Inferior parietal cortex (tissue), 1 donor: ENCODE measurements around the gene ADGRA1.

Experiments
- DNase-seq: peaks from one replicate; pipeline ENCODE4 v3.0.0-alpha.2; 2016; ENCODE audit errors: extremely low spot score

The ADGRA1 gene

DNA sequence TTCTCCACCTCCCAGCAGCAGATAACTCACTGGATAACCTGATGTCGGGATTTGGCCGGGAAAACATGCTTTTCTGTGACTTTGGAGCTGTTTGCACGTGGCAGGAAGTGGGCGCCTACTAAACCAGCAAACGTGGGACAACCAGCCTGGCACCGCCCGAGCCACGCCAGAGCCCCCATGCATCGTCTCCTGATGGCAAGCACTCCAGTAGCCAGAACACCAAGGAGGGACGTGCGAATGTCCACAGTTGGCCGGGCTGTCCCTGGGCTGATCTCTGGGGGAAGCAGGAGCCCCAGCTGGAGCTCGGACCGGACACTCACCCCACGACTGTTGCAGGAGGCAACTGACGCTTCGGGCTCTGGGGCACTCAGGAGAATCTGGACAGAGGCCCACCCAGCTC, 7.1 kb downstream of the ADGRA1 start:
- DNase-seq, result no peak

DNA sequence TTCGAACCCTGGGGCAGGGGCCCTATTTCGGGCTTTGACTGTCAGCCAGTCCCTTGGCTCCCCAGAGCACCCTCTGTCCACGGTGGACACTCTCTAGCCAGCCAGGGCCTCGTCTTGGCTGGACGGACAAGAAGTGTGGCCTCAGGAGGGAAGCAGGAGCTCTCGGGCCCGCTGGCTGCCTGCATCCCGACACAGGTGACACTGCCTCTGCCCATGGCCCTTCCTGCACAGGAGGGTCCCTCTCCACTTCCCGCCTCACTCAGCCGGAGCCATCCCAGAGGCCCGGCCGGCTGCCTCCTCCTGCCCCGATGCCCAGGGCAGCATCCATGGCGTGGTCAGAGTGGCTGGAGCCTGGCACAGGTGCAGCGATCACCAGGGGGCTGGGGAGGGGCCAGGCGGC, 7.9 kb downstream of the ADGRA1 start:
- no peak for DNase-seq

DNA sequence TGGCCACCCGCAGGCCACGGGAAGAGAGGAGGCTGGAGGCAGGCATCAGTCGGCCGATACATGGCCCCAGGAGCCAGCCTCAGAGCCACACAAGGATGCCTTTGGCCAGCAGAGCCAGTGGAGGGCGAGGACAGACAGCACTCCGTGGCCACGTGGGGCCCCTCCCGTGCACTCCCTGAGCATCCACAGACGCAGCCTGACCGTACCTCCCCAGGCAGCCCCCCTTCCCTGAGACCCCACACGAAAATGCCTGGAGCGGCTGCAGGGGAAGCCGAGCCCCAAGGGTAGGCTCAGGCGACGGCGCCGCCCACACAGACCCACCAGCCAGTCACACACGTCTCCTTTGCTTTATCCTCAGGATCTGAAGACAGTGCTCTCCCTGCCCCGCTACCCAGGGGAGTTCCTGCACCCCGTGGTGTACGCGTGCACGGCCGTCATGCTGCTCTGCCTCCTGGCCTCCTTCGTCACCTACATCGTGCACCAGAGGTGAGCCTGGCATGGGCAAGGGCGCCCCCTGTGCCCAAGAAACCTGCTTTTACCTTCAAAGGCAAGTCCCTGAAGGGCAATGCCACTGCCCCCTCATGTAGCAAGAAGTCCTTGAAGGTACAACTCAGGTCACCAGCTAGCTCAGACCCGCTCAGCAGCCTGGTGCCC, 9.0 kb downstream of the ADGRA1 start:
- no peak for DNase-seq

DNA sequence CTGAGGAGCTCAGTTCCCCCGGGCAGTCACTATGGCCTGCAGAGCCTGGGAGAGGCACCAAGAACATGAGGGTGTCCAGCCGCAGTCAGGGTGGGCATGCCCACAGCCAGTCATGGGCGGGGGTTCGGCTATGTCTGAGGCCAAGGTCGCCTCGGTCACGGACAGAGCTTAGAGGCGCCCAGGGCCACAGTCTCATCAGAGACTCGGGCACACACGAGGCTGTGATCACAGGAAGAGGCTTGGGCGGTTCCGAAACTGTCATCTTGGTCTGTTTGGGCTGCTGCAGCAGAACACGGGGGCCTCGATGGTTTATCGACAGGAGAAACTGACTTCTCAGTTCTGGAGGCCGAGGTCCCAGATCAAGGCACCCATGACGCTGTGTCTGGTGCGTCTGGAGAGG, 9.7 kb downstream of the ADGRA1 start:
- no peak for DNase-seq

DNA sequence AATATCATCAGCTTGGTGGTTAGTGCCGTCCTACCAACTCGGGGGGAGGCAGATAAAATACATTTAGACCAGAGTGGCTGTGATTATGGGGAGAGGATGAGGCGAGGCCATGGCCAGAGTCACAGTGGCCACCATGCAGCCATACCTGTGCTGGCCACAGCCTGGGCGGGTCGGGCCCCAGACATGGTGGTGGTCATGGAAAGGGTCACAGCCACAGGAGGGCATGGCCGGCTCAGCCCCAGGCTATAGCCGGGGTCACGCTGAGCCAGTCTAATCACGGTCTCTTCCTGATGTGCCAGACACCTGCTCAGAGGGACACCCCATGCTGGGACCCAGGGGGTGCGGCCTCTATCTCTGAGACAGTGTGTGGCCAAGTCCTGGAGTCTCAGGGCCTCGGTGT, 10.2 kb downstream of the ADGRA1 start:
- DNase-seq, result no peak

DNA sequence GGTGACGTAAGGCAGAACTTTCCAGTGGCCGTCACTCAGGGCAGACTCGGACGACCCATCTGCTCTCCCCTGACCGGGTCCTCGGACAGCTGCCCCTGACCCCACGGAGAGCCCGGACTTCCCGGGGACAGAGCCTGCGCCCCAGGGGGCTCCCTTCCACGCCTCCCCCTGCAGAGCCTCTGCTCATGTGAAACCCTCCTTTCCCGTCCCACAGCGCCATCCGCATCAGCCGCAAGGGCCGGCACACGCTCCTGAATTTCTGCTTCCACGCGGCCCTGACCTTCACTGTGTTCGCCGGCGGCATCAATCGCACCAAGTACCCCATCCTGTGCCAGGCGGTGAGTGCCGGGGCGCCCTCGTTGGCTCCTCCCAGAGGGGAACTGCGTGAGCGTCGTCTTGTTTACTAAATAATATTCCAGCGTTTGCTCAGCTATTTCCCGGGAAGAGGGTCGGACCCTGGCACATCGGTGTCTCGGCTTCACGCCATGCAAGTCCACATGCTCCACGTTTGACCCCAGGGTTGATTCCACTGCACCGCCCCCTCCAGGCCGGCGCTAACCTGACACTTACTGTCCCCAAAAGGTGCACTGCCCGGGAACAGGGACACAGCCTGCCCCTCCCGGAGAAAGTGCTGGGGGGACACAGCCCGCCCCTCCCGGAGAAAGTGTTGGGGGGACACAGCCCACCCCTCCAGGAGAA, 10.9 kb downstream of the ADGRA1 start:
- no peak for DNase-seq

DNA sequence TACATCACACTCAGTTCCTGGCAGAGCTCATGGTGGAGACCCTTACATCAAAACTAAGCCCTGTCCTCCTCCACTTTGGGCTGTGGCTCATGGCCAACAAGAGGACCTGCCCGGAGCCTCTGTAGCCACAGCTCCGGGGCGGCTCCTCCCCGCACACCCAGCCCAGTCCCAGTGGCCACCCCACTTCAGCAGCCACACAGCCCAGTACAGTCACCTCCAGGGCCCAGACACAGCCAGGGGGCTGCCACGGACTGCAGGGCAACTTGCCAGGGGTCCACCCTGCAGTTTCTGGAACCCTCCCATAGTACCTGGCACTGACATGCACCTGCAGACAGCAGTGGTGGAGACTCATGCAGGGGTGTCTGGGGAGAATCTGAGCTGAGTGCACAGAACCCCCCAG, 11.8 kb downstream of the ADGRA1 start:
- DNase-seq, result no peak

DNA sequence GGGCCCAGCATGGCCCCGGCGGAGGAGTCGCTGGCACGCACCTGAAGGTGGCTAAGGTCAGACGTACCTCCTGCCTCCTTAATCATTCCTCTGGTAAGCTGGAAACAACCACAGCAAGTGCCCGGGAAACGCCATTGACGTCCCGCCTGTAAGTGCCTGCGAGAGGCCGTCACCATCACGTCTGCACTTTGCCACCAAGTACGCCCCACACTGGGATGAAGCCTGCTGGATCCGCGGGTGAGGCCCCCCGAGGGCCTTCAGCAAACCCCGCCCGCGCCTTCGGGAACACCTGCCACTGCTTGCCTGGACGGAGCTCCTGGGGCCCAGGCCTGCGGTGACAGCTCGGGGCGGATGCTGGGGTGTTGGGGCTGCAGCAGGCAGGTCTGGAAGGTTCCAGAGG, 12.5 kb downstream of the ADGRA1 start:
- DNase-seq, result no peak

DNA sequence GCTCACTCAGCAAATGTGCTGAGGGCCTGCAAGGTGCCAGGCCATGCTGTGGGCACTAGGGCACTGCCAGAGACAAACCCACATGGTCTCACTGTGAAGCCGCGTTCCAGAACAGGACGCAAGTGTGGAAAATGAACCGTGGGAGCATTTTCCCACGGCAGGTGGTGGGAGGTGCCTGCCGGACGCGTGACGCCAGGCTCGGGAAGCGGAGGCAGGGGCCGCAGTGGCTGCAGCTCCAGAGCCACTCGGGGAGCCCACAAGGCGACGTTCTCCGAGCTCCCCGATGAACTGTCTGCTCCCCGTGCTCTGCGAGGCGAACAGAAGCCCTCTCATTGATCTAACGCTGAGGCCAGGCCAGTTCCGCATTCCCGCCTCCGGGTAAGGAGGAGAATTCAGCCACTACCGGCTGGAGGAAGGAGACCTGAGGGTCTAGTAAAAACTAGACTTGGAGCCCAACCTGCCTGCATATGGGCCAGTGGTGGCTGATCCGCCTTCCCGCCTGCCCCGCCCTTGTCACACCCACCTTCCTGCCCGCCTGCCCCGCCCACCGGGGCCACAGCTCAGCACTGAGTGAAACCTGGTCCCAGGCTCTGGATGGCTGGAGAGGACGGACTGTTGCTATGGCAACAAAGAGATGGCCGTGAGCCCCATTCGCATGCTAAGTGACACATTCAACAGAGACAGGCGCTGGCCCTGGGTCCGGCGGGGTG, 13.1 kb downstream of the ADGRA1 start:
- no peak for DNase-seq

DNA sequence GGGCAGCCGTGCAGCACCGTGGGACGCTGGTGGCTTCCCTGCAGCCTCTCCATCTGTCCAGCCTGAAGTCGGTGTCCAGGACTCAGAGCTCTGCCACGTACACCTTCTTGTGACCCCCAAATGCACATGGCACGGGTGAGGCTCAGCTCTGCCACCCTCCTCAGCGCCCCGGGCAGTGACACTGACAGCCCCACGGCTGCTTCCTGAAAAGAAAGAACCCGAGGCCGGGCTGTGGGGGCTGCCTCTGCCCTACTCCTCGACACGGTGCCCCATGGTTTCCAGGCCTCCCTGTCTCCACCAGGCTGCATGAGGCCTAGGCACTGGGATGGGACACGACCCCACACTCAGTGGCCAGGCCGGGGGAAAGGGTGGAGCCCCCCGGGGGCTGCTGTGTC, 13.7 kb downstream of the ADGRA1 start:
- DNase-seq, result no peak

DNA sequence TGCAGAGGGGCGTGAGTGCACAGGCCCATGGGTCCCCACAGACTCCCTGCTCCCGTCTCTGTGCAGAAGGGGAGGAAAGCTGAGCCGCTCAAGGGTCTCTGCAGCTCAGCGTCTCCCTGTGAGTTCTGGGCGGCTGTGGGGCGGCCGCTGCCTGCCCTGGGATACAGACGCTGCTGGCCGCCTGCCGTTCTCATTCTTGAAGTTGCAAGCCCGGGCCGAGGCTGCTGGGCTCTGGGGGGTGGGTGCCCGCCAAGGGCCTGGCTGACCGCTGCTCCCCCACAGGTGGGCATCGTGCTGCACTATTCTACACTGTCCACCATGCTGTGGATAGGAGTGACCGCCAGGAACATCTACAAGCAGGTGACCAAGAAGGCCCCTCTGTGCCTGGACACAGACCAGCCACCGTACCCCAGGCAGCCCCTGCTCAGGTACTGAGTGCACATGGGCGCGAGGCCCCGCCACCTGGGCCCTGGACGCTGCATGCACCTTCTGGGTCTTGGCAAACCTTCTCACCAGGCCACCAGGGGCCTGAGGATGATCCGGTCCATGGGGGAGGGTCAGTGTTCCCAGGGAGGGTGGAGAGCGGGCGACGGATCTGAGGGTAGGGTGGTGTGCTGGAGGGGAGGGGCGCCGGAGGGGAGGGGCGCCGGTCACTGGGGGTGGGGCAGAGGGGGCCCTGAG, 14.8 kb downstream of the ADGRA1 start:
- no peak for DNase-seq

DNA sequence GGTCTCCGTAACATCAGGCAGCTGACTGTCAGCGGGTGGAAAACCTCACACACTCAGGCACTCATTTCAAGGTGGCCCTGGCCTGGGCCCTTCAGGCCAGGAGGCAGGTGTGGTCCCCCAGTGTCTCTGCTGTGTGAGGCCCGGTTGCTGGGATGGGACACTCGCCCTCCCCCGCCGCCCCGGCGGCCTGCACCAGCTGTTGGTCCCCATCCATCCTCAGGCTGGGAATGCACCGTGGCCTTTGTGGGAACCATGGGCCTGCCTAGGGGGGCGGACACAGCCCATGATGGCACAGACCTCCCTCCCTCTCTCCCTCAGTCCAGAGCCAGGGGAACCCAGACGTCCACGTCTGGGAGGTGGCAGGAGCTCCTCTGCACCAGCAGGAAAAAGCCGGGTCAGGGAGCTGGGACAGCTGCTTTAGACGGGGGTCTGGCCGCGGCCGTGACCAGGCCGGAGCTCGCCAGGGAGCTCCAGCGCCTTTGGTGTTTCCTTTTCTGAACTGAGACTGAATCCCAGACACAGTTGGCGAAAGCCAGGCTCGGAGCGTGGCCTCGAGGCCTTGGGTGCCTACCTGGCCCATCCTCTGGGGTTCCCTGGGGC, 15.7 kb downstream of the ADGRA1 start:
- no peak for DNase-seq

DNA sequence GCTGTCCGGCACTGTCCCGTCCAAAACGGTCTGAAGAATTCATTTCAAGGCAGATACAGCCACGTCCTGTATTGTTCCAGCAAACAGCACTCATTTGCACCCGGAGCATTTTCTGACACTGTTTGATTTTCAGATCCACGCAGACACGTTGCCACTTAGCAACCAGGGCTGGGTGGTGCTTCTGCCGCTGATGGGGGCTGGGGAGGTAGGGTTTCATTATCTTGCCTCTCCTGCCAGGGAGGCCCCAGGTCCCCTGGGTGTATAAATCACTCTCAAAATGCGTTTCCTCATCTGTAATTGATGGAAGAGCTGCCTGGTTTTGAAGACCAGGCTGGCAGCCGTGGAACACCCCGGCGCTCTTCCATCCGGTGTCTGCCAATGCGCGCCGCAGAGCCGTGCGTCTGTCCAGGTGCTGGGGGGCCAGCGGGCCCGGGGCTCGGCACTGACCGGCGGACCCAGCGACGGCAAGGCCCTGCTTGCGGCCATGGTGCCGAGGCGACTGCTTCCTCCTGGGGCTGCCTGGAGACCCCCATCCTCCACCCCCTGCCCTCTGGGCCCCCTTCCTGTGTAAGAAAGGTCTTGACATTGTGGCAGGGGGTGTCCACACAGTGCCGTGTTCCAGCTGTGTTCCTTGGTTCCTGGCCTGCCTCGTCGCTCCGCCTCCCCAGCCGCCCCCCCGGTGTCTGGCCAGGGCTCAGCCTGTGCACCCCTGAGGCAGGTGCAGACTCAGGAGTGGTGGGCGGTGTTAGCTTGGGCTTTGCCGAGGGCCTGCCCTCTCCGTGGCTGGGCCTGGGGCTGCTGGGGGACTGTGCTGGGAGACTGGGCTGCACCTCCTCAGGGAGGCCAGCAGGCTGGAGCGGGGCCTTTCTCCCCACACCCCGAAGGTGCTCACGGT, 16.6 kb downstream of the ADGRA1 start:
- no peak for DNase-seq

DNA sequence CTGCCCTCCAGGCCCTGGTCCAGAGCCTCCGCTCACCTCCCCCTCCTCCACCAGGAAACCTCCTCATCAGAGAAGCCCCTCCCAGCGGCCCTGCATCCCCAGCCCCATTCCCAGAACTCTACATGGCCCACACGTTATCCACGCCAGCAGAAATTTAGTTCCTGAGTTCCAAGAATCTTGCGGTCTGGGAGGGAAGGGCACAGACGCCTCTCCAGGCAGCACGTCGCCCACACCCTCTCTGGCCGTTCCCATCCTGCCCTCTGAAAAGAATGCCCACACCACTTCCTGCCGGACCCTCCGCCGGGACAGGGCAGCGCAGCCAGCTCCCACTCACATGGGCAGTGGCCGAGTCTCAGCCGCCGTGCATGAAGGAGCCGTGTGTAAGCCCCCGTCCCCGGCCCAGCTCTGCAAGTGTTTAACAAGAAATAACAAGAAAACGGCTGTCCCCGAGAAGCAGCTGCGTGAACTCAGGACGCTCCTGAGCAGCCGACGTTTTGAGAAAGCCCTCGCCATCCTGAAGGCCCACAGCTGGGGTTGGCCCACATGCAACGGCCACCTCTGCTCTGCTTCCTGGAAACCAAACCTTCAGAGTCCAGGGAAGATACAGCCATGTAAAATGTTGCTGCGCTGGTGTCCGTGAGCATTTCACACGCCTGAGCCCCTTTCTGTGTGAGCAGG, 17.4 kb downstream of the ADGRA1 start:
- DNase-seq, result no peak

DNA sequence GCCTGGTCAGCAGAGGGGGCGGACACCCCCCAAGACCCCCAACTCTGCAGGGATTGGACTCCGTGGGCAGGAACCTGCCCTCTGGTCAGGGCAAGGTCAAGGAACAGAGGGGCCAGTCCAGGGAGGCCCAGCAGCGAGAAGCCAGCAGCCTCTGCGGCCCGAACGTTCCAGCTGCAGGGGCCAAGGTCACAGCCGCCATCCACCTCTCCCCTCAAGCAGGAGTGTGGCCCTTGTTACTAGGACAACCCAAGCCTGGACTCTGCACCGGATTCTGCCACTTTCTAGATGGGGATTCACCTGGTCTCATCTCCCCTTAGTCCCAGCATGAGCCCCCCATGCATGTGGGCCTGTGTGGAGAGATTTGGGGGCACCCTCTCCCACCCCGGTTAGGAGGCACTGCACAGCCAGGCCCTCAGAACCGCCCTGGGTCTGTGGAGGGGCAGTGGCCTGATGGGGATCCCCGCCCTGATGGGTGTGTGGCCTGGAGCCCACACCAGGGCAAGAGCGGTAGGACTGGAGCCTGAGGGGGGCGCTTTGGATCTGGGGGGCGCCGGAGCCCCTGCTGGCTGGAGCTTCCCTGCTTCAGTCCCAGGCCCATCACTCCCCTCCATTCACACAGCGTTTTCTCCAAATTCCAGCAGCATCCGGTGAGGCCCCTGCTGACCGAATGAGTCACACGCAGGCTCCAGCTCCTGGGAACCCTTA, 18.1 kb downstream of the ADGRA1 start:
- DNase-seq, result no peak

DNA sequence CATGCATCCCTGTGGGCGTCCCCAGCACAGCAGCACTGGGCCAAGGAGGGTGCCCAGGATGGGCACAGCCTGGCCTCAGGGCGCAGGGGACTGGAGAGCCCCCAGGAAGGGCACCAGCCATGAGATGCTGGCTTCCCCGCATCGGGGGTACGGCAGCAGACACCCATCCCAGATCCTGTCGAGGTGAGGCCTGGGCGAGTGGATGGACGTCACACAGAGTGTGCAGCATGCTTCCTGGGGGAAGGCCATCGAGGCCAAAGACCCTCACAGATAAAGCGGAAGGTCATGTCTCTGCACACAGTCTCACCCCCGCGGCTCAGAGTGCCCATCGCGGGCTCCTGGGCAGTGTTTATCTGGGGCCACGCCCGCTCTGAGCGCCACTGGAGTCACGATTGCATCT, 18.8 kb downstream of the ADGRA1 start:
- no peak for DNase-seq

DNA sequence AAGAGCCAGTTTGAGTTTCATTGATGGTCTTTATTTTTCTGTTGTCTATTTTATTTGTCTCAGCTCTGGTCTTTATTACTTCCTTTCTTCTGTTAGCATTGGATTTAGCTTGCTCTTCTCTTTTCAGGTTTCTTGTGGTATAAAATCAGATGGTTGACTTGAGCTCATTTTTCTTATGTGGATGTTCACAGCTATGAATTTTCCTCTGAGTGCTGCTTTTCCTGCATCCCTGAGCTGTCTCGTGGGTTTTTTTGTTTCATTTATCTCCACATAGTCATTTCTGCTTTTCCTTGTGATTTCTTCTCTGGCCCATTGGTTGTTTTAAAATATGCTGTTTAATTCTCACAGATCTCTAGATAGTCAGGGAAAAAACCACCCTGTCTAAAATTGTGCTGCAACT, 19.7 kb downstream of the ADGRA1 start:
- no peak for DNase-seq

DNA sequence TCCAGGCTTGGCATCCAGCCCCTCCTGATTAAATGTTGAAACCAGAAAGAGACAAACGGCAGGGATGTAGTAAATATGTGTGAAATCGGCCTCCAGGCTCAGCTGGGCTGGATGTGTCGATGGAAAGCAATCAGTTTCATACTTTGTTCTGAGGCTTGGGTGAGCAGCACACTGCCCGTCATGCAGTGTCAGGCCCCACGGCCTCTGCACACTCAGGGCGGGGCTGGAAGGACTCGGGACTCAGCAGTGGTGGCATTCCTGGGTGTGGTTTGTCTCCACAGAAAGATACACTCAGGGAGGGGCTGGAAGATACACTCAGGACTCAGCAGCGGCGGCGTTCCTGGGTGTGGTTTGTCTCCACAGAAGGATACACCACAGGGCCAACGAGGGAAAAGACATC, 22.0 kb downstream of the ADGRA1 start:
- DNase-seq, result no peak

DNA sequence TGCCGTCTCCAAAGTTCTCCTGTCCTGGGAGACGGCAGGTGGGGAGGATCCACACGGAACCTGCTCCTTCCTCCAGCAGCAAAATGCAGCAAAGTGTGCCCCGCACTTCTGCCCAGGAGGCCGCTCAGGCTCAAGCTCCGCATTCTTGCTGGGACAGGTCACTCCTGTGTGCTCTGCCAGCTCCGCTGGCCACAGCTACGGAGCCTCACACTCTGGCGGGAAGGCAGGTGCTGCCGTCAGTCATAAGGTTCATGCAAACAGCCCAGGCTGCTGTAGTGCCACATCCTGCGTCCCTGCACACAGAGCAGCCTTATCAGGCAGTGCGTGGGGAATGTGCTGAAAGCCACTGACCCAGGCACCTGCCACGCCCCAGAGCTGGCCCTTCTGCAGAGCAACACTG, 22.4 kb downstream of the ADGRA1 start:
- DNase-seq, result no peak
